Activated T-cell treated with anti-CD3 and anti-CD28 coated beads, Interleukin-2, amount 50 U/mL, for 72 hours (primary cell): ENCODE data around the gene LSM10. TPM values are rescaled to one million over a fixed set of nuclear protein-coding genes. Genes with fewer than 3 reads are reported as not detected.
A peak's percentile ranks its signal among the peaks of the same experiment; 100 is the strongest.

Experiments
- ATAC-seq, 2 donors: fragments of 150-1000 bp; cut with Tn5 transposase; replicated peaks in 1 of 2; 2 replicates each; pipeline ENCODE4 v1.10.0; 2021; ENCODE audit warnings: moderate library complexity in 2 of 2, mild to moderate bottlenecking in 1 of 2
- DNase-seq, 2 donors: peaks; one replicate each; pipeline ENCODE4 v3.0.0; 2021 to 2022; ENCODE audit warnings: mixed read lengths in 1 of 2
- H3K27ac Mint-ChIP-seq: one replicate; pipeline ENCODE4 v1.8.0; 2022; ENCODE audit warnings: mild to moderate bottlenecking, moderate library complexity, mixed read lengths
- H3K27me3 Mint-ChIP-seq: one replicate; pipeline ENCODE4 v1.8.0; 2022; ENCODE audit warnings: low read depth, mixed read lengths
- H3K36me3 Mint-ChIP-seq, 2 donors: one replicate each; pipeline ENCODE4 v1.8.0; 2022; ENCODE audit warnings: mixed read lengths in 2 of 2, mild to moderate bottlenecking in 1 of 2; ENCODE audit not compliant: insufficient read depth in 2 of 2
- H3K4me1 Mint-ChIP-seq: one replicate; pipeline ENCODE4 v1.8.0; 2022; ENCODE audit warnings: low read depth, mixed read lengths
- H3K4me3 Mint-ChIP-seq, 2 donors: one replicate each; pipeline ENCODE4 v1.8.0; 2022; ENCODE audit warnings: mild to moderate bottlenecking in 2 of 2, mixed read lengths in 2 of 2, moderate library complexity in 2 of 2
- H3K9me3 Mint-ChIP-seq, 2 donors: one replicate each; pipeline ENCODE4 v1.8.0; 2022; ENCODE audit warnings: mixed read lengths in 2 of 2
- total RNA-seq, 2 donors: library from RNA; stranded (reverse); gene quantifications; one replicate each; pipeline ENCODE4 v1.2.3, GENCODE V29; 2022

Gene LSM10
- total RNA-seq, 2 donors from 2014 or later = 56.5 to 66.2 TPM

DNA sequence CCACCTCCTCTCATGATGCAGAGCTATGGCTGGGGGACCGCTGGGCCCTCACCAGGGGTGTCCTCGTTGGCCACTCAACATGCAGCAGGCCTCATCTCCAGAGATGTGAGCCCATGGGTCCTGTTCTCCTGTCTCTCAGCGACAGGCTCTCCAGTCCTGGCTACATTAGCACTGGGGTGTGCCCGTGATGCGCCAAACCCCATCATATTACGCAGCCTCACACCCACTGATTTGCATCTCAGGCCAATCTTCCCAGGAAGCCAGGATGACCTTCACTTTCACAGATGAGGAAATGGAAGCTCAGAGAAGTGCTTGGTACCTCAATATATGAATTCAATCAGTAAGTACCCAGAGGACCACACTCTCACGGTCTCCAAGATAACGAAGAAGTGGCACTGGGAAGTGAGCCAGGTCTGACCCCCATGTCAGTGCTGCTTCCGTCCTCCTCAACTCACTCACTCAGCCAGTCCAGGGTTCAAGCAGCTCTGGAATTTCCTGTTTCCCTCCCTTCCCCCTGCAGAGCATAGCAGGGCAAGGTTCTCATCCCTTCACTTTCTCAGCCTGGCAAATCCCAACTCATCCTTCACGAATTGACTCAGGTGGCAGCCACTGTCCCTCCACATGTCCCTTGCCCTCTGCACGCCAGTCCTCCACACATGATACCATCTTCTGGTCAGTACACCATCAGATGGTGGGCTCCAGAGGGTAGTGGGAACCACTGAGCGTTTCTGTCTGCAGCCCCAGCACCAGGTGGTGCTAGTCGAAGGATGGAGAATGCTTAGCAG, 45.4 kb downstream of the LSM10 start:
- Mint-ChIP-seq H3K27ac (no peak overlapping the region), H3K4me1 (peaks cover 25% of the 10 kb centered on the region), H3K27me3 (no peaks in the 10 kb centered on the region), H3K36me3 (peaks cover 2 to 14% of the 10 kb centered on the region in 2 donors), H3K4me3 (peak overlapping the region in 1 of 2 donors; percentile 20), H3K9me3 (no peaks in the 10 kb centered on the region)
- ATAC-seq (no peak), DNase-seq (no peak)

DNA sequence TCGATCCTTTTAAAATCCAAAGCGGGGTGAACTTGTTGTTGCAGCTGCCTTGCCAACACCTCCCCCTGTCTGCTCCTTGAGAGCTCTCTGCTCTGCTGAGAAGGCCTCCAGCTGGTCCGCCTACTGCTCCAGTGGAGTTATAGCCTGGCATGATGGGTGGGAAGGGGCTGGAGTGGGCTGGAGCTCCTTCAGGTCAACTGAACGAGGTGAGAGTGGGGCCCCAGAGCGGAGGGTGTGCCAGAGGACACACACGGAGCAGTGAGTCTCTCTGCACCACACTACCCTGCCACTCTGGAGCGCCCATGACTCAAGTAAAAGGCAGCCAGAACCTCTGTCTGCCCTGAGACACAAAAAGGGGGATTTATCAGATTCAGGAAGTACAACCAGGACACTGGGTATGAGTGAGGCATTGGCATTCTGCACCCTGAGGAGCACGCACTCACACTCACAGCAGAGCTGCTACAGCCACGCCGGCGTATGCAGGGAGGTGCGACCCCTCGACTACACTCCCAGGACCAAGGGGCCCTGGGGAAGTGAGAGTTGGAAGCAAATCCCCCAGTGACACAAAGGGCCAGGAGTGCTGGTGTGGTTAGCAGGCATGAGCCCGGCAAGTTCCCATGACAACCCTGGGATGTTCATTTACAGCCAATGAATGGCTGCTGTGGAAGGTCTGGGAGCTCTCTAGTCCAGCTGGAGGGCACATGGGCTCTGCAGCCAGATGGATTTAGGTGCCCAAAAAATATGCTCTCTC, 46.3 kb downstream of the LSM10 start:
- Mint-ChIP-seq H3K9me3 (no peaks in the 10 kb centered on the region), H3K27ac (no peak overlapping the region), H3K4me1 (peaks cover 25% of the 10 kb centered on the region), H3K36me3 (peaks cover 2 to 14% of the 10 kb centered on the region in 2 donors), H3K4me3 (peak overlapping the region; percentile 20 to 57), H3K27me3 (no peaks in the 10 kb centered on the region)
- DNase-seq = no peak
- peak; percentile 10 to 13 for ATAC-seq

DNA sequence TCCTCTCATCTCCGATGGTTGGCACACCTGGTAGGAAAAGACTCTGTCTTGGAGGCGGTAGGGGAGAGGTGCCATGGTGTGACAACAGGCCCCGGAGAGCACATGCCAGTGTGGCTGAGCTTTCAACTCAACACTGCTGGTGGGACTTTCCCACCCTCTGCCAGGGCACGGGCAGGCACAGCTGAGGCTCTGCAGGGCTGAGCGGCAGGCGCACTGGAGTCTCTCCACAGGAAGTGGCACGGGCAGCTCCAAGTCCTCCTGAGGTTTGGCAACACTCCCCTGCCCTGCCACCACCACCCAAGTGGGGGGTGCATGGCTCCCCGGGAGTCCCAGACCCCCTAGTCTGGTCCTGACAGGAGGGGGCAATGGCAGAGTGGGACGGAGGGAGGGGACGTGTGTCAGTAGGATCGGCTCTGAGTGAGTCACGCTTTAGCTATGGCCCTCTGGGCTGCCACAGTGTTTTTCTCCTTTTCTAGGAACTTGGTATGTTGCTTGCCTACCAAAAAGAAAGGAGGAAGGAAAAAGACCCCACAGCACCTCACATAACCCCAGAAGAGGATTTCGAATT, 47.0 kb downstream of the LSM10 start:
- Mint-ChIP-seq H3K27me3 (no peaks in the 10 kb centered on the region), H3K4me1 (peaks cover 25% of the 10 kb centered on the region), H3K27ac (no peak overlapping the region), H3K9me3 (no peaks in the 10 kb centered on the region), H3K36me3 (peaks cover 2 to 14% of the 10 kb centered on the region in 2 donors), H3K4me3 (peak overlapping the region; percentile 30 to 57)
- ATAC-seq = peak; percentile 78 to 88
- peak; percentile 45 to 60 for DNase-seq

DNA sequence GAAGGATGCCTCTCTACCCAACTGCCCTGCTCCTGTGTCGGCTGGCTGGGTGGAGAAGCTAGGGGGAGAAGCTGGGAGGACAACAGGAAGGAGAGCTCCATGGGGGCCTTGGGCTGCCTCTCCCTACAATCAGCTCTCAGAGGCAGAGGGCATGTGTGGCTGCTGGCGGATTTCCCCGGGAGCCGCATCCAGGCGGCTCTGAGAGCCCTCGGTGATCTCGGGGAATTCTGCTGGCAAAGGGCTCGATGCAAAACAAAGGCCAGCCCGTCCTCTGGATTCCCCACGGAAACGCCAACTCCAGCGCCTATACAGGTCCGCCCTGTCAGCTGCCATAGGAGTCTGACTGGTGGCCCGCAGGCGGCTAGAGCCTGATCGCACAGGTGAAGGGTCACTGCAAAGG, 47.9 kb downstream of the LSM10 start:
- H3K4me1 Mint-ChIP-seq = peaks cover 25% of the 10 kb centered on the region
- no peaks in the 10 kb centered on the region for H3K27me3 Mint-ChIP-seq
- no peak for DNase-seq
- ATAC-seq = no peak
- no peaks in the 10 kb centered on the region for H3K9me3 Mint-ChIP-seq
- peak overlapping the region in 1 of 2 donors; percentile 57 for H3K4me3 Mint-ChIP-seq
- peaks cover 2 to 13% of the 10 kb centered on the region in 2 donors for H3K36me3 Mint-ChIP-seq
- H3K27ac Mint-ChIP-seq = no peak overlapping the region

DNA sequence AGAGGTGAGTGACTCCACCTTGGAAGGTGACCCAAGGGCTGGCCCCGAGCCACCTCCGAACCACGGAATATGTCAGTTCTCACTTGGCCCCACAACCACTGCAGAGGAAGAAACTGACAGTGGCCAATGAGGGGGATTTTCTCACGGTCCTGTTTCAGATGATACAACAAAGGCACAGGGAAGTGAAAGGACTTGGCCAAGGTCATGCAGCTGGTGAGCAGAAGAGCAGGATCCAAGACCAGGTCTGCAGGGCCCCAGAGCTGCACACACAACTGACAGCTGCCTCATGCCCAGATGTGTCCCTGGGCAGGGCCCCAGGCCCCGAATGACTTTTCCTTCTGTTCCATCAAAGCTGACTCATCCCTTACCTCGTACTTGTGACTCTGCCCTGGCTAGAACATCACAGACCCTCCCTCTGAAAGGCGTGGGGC, 48.5 kb downstream of the LSM10 start:
- Mint-ChIP-seq H3K4me1 (peaks cover 25% of the 10 kb centered on the region), H3K36me3 (peaks cover 2 to 13% of the 10 kb centered on the region in 2 donors), H3K27me3 (no peaks in the 10 kb centered on the region), H3K4me3 (no peak overlapping the region), H3K9me3 (no peaks in the 10 kb centered on the region), H3K27ac (no peak overlapping the region)
- ATAC-seq (peak; percentile 27 to 41), DNase-seq (no peak)

DNA sequence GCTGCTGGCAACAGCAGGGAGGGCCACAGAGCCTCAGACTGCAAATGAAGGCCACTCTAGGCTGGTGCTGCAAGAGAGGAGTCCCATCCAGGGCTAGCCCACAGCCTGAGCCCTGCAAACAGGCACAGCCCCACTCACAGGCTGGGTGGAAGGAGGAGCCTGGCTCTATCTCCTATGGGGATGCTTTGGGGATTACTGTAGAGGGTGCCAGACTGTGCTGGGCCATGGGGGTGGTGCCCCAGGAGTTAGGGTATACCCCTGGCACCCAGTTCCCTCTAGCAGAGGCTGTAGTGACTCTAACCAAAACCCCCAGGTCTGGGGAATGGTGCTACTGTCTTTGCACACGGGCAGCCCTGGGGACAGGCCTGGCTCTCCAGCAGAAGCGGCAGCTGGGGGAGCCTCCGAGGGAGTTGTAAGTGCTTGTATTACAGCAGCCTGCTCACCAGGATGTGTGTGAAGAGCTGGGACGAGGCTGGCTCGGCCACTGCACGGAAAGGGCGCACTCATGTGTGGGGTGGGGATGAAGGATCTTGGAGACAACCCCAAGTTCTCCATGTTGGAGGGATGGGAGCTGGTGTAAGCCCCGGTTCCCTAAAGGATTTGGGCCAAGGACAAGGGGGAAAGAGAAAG, 50.9 kb downstream of the LSM10 start:
- ATAC-seq (no peak), DNase-seq (no peak)
- H3K36me3 Mint-ChIP-seq = peaks cover 0 to 7% of the 10 kb centered on the region in 2 donors
- H3K4me3 Mint-ChIP-seq = no peak overlapping the region
- peaks cover 17% of the 10 kb centered on the region for H3K4me1 Mint-ChIP-seq
- H3K27ac Mint-ChIP-seq = peak overlapping the region; percentile 28
- no peaks in the 10 kb centered on the region for H3K27me3 Mint-ChIP-seq
- no peaks in the 10 kb centered on the region for H3K9me3 Mint-ChIP-seq

DNA sequence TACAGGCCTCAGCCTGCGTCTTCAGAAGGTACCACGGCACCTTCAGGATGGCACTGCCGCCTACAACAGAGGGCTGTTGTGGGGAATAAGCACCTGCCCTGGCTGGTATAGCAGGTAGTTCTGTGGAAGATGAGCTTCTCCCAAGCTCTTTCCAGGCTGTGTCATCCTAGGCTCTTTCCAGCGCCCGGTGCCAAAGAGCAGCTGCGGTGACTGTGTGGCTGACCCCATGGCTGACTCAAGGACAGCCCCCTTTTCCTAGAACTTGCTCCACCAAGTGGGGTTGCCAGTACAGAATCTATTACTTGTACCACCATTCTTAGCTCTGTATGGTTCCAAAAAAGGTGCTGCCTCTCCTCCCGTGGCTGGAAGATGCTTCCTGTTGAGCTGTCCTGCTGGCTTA, 52.4 kb downstream of the LSM10 start:
- H3K4me3 Mint-ChIP-seq = no peak overlapping the region
- peaks cover 4% of the 10 kb centered on the region for H3K4me1 Mint-ChIP-seq
- peaks cover 0 to 7% of the 10 kb centered on the region in 2 donors for H3K36me3 Mint-ChIP-seq
- H3K9me3 Mint-ChIP-seq = no peaks in the 10 kb centered on the region
- H3K27ac Mint-ChIP-seq = no peak overlapping the region
- DNase-seq = no peak
- ATAC-seq = no peak
- no peaks in the 10 kb centered on the region for H3K27me3 Mint-ChIP-seq

DNA sequence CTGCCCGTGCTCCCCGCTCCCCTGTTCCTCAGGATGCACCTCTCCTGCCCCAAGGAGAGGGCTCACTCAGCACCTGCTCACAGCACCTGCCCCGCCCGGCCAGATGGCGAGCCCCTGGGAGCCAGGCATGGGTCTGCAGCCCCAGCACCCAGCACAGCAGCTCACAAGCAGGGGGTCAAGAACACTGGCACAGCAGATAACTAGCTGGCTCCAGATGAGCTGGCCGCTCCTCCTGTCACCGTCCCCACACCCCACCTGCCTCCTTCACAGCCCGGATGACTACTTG, 53.4 kb downstream of the LSM10 start:
- Mint-ChIP-seq H3K27me3 (no peaks in the 10 kb centered on the region), H3K36me3 (peaks cover 0 to 7% of the 10 kb centered on the region in 2 donors), H3K9me3 (no peaks in the 10 kb centered on the region), H3K4me3 (no peak overlapping the region), H3K4me1 (no peaks in the 10 kb centered on the region), H3K27ac (no peak overlapping the region)
- ATAC-seq (no peak), DNase-seq (no peak)

DNA sequence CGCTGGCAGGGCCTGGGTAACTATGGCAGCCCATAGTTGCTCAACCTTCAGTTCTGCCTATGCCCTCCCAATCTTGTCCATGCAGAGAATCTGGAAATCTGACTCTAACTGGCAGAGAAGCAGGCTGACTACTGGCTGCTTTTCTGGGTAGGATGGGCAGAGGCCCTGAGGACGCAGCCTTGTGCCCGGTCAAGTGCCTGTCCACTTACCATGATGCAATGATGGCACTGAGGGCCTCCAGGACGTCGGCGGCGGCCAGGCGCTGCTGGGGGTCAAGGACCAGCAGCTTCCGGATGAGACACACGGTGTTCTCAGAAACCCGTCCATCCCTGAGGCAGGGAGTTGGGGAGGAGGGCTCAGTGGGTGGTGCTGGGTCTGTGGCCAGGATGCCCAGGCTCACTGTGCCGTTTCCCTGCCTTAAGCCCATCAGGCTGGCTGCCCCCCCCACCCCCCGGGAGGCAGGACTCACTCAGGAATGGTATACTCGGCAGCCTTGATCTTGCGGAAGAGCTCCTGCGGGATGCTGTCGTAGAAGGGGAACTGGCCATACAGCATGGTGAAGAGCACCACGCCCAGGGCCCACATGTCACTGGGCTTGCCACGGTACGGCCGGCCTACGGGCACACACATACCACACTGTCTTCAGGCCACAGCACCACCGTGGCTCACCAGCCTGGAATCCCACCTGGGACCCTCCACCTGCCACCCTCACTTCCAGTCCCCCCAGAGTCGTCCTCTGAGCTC, 53.9 kb downstream of the LSM10 start:
- Mint-ChIP-seq H3K36me3 (peaks cover 0 to 7% of the 10 kb centered on the region in 2 donors), H3K4me1 (no peaks in the 10 kb centered on the region), H3K9me3 (no peaks in the 10 kb centered on the region), H3K4me3 (no peak overlapping the region), H3K27me3 (no peaks in the 10 kb centered on the region), H3K27ac (no peak overlapping the region)
- DNase-seq = no peak
- no peak for ATAC-seq

Other genes with a start within 250 kb of the LSM10 start
- gene TRAPPC3, start 248.4 kb downstream of the LSM10 start, total RNA-seq = 10 to 100 TPM; 46.2 to 56.2 TPM
- 100 to 1,000 TPM; 131 to 142 TPM for gene MAP7D1, start 241.7 kb downstream of the LSM10 start, total RNA-seq
- 100 to 1,000 TPM; 108 to 110 TPM for gene THRAP3, start 173.5 kb downstream of the LSM10 start, total RNA-seq
- 10 to 100 TPM in 1 of 2 donors, 1 to 10 TPM in 1; 8.1 to 16.3 TPM for gene SH3D21, start 91.5 kb downstream of the LSM10 start, total RNA-seq
- gene EVA1B, start 74.3 kb downstream of the LSM10 start, total RNA-seq = 1 to 10 TPM; 8.0 to 9.4 TPM
- 10 to 100 TPM; 56.1 to 63.5 TPM for gene STK40, start 12.0 kb downstream of the LSM10 start, total RNA-seq
- 1 to 10 TPM; 1.4 to 2.1 TPM for gene OSCP1, start 52.5 kb upstream of the LSM10 start, total RNA-seq
- gene MRPS15, start 66.5 kb upstream of the LSM10 start, total RNA-seq = 10 to 100 TPM; 71.7 to 74.5 TPM
- under 1 TPM; 0.30 to 0.79 TPM for gene CSF3R, start 85.0 kb upstream of the LSM10 start, total RNA-seq